BLaER1 treated with 17β-estradiol and CSF1 and Interleukin-3, amounts not matched to agents 10 nM and 100 nM (cell line): ENCODE results near the gene AMOTL2.

Source experiments
- H3K27ac ChIP-seq, 11 experiments: shearing (Covaris generic); formaldehyde crosslinking; 2 replicates each; pipeline ENCODE4 v1.8.1; 2022
- H3K27me3 ChIP-seq, 11 experiments: shearing (Covaris generic); formaldehyde crosslinking; 2 replicates each; pipeline ENCODE4 v1.8.1; 2022
- H3K36me3 ChIP-seq, 11 experiments: shearing (Covaris generic); formaldehyde crosslinking; 2 replicates each; pipeline ENCODE4 v1.8.1; 2022
- H3K4me1 ChIP-seq, 10 experiments: shearing (Covaris generic); formaldehyde crosslinking; 2 replicates each; pipeline ENCODE4 v1.8.1; 2022
- H3K4me2 ChIP-seq, 11 experiments: shearing (Covaris generic); formaldehyde crosslinking; 2 replicates each; pipeline ENCODE4 v1.8.1; 2022
- H3K4me3 ChIP-seq, 10 experiments: shearing (Covaris generic); formaldehyde crosslinking; 2 replicates each; pipeline ENCODE4 v1.8.1; 2022
- H3K9ac ChIP-seq, 11 experiments: shearing (Covaris generic); formaldehyde crosslinking; 2 replicates each; pipeline ENCODE4 v1.8.1; 2022
- H3K9me3 ChIP-seq, 11 experiments: shearing (Covaris generic); formaldehyde crosslinking; replicated peaks in 1 of 11; 2 replicates each; pipeline ENCODE4 v1.8.1; 2022
- H4K20me1 ChIP-seq, 11 experiments: shearing (Covaris generic); formaldehyde crosslinking; 2 replicates each; pipeline ENCODE4 v1.8.1; 2022
- Cebpa-rat ChIP-seq, 11 experiments: shearing (Covaris generic); IDR thresholded peaks; 2 replicates each; pipeline ENCODE4 v1.8.1; 2022

Gene AMOTL2

GRCh38 chr3:134360046-134360445 lies 14.2 kb downstream of the AMOTL2 start:
- H3K9ac ChIP-seq = no peak overlapping the region
- H4K20me1 ChIP-seq = peaks cover 0 to 5% (median 0%) of the 10 kb centered on the region in 11 experiments; a peak in 3 of 22 replicates
- no peak overlapping the region for H3K4me3 ChIP-seq
- no peak for TF ChIP-seq Cebpa-rat (IDR thresholded peaks at IDR 0.05)
- no peak overlapping the region for H3K4me2 ChIP-seq
- no peaks in the 10 kb centered on the region; a peak in 3 of 22 replicates for H3K36me3 ChIP-seq
- no peaks in the 10 kb centered on the region for H3K9me3 ChIP-seq
- H3K27ac ChIP-seq = no peak overlapping the region
- H3K27me3 ChIP-seq = peaks cover 0 to 20% (median 4%) of the 10 kb centered on the region in 11 experiments; a peak in 8 of 22 replicates
- peaks cover 16 to 33% (median 20%) of the 10 kb centered on the region in 10 experiments for H3K4me1 ChIP-seq

- no peak overlapping the region for H3K4me3 ChIP-seq
- H3K9ac ChIP-seq = no peak overlapping the region
- H3K27ac ChIP-seq = no peak overlapping the region
These were observed 14.9 kb downstream of the AMOTL2 start for GRCh38 chr3:134359121-134360010.

GRCh38 chr3:134357914-134358811 lies 16.1 kb downstream of the AMOTL2 start:
- Histone ChIP-seq H3K27ac (no peak overlapping the region), H3K4me1 (peaks cover 0 to 14% (median 1%) of the 10 kb centered on the region in 10 experiments; a peak in 15 of 20 replicates), H3K36me3 (no peaks in the 10 kb centered on the region; a peak in 3 of 22 replicates), H3K9ac (no peak overlapping the region), H3K27me3 (peaks cover 0 to 2% (median 0%) of the 10 kb centered on the region in 11 experiments; a peak in 2 of 22 replicates), H3K4me2 (peak overlapping the region in 1 of 11 experiments; percentile 20; a peak in 1 of 22 replicates), H3K4me3 (no peak overlapping the region), H3K9me3 (no peaks in the 10 kb centered on the region), H4K20me1 (peaks cover 0 to 4% (median 0%) of the 10 kb centered on the region in 11 experiments; a peak in 3 of 22 replicates)
- no peak for TF ChIP-seq Cebpa-rat (IDR thresholded peaks at IDR 0.05)

More at GRCh38 chr3:134359121-134360010, 14.9 kb downstream of the AMOTL2 start:
- TF ChIP-seq Cebpa-rat (IDR thresholded peaks at IDR 0.05) = no peak
- H4K20me1 ChIP-seq = peaks cover 0 to 4% (median 0%) of the 10 kb centered on the region in 11 experiments; a peak in 3 of 22 replicates
- H3K27me3 ChIP-seq = peaks cover 0 to 14% (median 4%) of the 10 kb centered on the region in 11 experiments; a peak in 8 of 22 replicates
- no peaks in the 10 kb centered on the region; a peak in 3 of 22 replicates for H3K36me3 ChIP-seq
- H3K4me2 ChIP-seq = no peak overlapping the region
- no peaks in the 10 kb centered on the region for H3K9me3 ChIP-seq
- H3K4me1 ChIP-seq = peaks cover 10 to 26% (median 13%) of the 10 kb centered on the region in 10 experiments

- TF ChIP-seq Cebpa-rat (IDR thresholded peaks at IDR 0.05) = no peak
- Histone ChIP-seq H3K9me3 (no peaks in the 10 kb centered on the region), H3K4me2 (peak overlapping the region in 1 of 11 experiments; percentile 20; a peak in 1 of 22 replicates), H3K9ac (no peak overlapping the region), H3K27me3 (no peaks in the 10 kb centered on the region), H3K4me3 (no peak overlapping the region), H4K20me1 (peaks cover 0 to 4% (median 0%) of the 10 kb centered on the region in 11 experiments; a peak in 2 of 22 replicates), H3K4me1 (peaks cover 0 to 11% (median 0%) of the 10 kb centered on the region in 10 experiments; a peak in 3 of 20 replicates), H3K36me3 (no peaks in the 10 kb centered on the region; a peak in 3 of 22 replicates), H3K27ac (no peak overlapping the region)
These were observed 16.9 kb downstream of the AMOTL2 start for GRCh38 chr3:134357261-134357913.

GRCh38 chr3:134356411-134357040 lies 17.7 kb downstream of the AMOTL2 start:
- H3K9me3 ChIP-seq = no peaks in the 10 kb centered on the region
- H3K4me3 ChIP-seq = no peak overlapping the region
- H3K36me3 ChIP-seq = no peaks in the 10 kb centered on the region; a peak in 3 of 22 replicates
- TF ChIP-seq Cebpa-rat (IDR thresholded peaks at IDR 0.05) = no peak
- no peak overlapping the region for H3K27ac ChIP-seq
- H3K4me1 ChIP-seq = peaks cover 0 to 11% (median 0%) of the 10 kb centered on the region in 10 experiments; a peak in 3 of 20 replicates
- no peaks in the 10 kb centered on the region for H3K27me3 ChIP-seq
- peaks cover 0 to 2% (median 0%) of the 10 kb centered on the region in 11 experiments; a peak in 2 of 22 replicates for H4K20me1 ChIP-seq
- H3K4me2 ChIP-seq = no peak overlapping the region
- no peak overlapping the region for H3K9ac ChIP-seq

GRCh38 chr3:134355416-134355815 lies 18.8 kb downstream of the AMOTL2 start:
- H3K27ac ChIP-seq = no peak overlapping the region
- no peak overlapping the region for H3K4me3 ChIP-seq
- no peaks in the 10 kb centered on the region for H3K9me3 ChIP-seq
- no peaks in the 10 kb centered on the region; a peak in 2 of 22 replicates for H3K36me3 ChIP-seq
- H3K4me2 ChIP-seq = no peak overlapping the region
- peaks cover 0 to 11% (median 0%) of the 10 kb centered on the region in 10 experiments; a peak in 3 of 20 replicates for H3K4me1 ChIP-seq
- TF ChIP-seq Cebpa-rat (IDR thresholded peaks at IDR 0.05) = no peak
- no peaks in the 10 kb centered on the region for H4K20me1 ChIP-seq
- no peaks in the 10 kb centered on the region for H3K27me3 ChIP-seq
- H3K9ac ChIP-seq = no peak overlapping the region

- Histone ChIP-seq H3K27ac (no peak overlapping the region), H4K20me1 (no peaks in the 10 kb centered on the region), H3K27me3 (no peaks in the 10 kb centered on the region), H3K9ac (no peak overlapping the region), H3K4me1 (peaks cover 0 to 11% (median 0%) of the 10 kb centered on the region in 10 experiments; a peak in 3 of 20 replicates), H3K4me2 (no peak overlapping the region), H3K4me3 (no peak overlapping the region), H3K9me3 (no peaks in the 10 kb centered on the region), H3K36me3 (no peaks in the 10 kb centered on the region)
- no peak for TF ChIP-seq Cebpa-rat (IDR thresholded peaks at IDR 0.05)
These were observed 19.5 kb downstream of the AMOTL2 start for GRCh38 chr3:134354612-134355251.
